Smooth muscle cell (in vitro differentiated cells): Measurements from ENCODE around the gene GIT2. TPM values are rescaled to one million over a fixed set of nuclear protein-coding genes. Genes with fewer than 3 reads are reported as not detected.

Source experiments
- DNase-seq: peaks from one replicate; lab custom pipeline; 2025; ENCODE audit not compliant: unreplicated experiment; lab: John Stamatoyannopoulos, UW
- H2AFZ ChIP-seq: fragments of 200-600 bp; sonication (generic); 2 replicates; pipeline ENCODE4 v1.6.0; 2016; ENCODE audit warnings: antibody characterized with exemption, low read depth, mild to moderate bottlenecking
- H3F3A ChIP-seq: fragments of 200-600 bp; sonication (generic); 2 replicates; pipeline ENCODE4 v1.6.0; 2017; ENCODE audit warnings: antibody characterized with exemption, low read depth
- H3K27ac ChIP-seq: fragments of 200-600 bp; sonication (generic); 2 replicates; pipeline ENCODE4 v1.5.1; 2016; ENCODE audit warnings: low read depth, mild to moderate bottlenecking
- H3K27me3 ChIP-seq: fragments of 200-600 bp; sonication (generic); 2 replicates; pipeline ENCODE4 v1.6.1; 2016; ENCODE audit warnings: low read depth, mild to moderate bottlenecking
- H3K36me3 ChIP-seq: fragments of 200-600 bp; sonication (generic); 2 replicates; pipeline ENCODE4 v1.5.1; 2016; ENCODE audit warnings: low read depth
- H3K4me1 ChIP-seq: fragments of 200-600 bp; sonication (generic); 2 replicates; pipeline ENCODE4 v1.5.1; 2016; ENCODE audit warnings: low read depth
- H3K4me2 ChIP-seq: fragments of 200-600 bp; sonication (generic); 2 replicates; pipeline ENCODE4 v1.6.0; 2016; ENCODE audit warnings: mild to moderate bottlenecking
- H3K4me3 ChIP-seq: fragments of 200-600 bp; sonication (generic); 2 replicates; pipeline ENCODE4 v1.5.1; 2016; ENCODE audit warnings: mild to moderate bottlenecking
- H3K79me2 ChIP-seq: fragments of 200-600 bp; sonication (generic); 2 replicates; pipeline ENCODE4 v1.6.0; 2016; ENCODE audit warnings: low read depth, mild to moderate bottlenecking
- H3K9ac ChIP-seq: fragments of 200-600 bp; sonication (generic); 2 replicates; pipeline ENCODE4 v1.6.0; 2016; ENCODE audit warnings: low read depth
- H3K9me3 ChIP-seq: fragments of 200-600 bp; sonication (generic); replicated peaks from 2 replicates; pipeline ENCODE4 v1.5.1; 2016; ENCODE audit warnings: low read depth
- H4K20me1 ChIP-seq: fragments of 200-600 bp; sonication (generic); 2 replicates; pipeline ENCODE4 v1.6.0; 2016; ENCODE audit warnings: low read depth
- WGBS: methylation state at CpG from one replicate; pipeline ENCODE4 v1.1.7; 2016; ENCODE audit warnings: low lambda C conversion rate; 5-methylcytosine and 5-hydroxymethylcytosine counted together
- polyA plus RNA-seq: library from polyadenylated mRNA; unstranded; fragments of >200 nt; fragmentation: Nextera tagmentation; extraction: Ambion mirVana; gene quantifications from 2 replicates; pipeline ENCODE4 v1.2.1, GENCODE V29; 2016
- total RNA-seq: library from RNA; depleted of rRNA; stranded (reverse); fragments of >200 nt; gene quantifications from 2 replicates; pipeline ENCODE4 v1.2.3, GENCODE V29; 2014
- TF ChIP-seq, protein P1 (sequence below): fragments of 200-600 bp; sonication (generic); IDR thresholded peaks from 2 replicates; pipeline ENCODE4 v1.5.1; 2017; ENCODE audit warnings: borderline replicate concordance, mild to moderate bottlenecking, antibody characterized with exemption; ENCODE audit not compliant: insufficient read depth, poor library complexity, severe bottlenecking

GIT2 gene
- total and polyA plus RNA-seq, 2 experiments from 2014 or later, result 20.3 to 27.3 TPM

- Histone ChIP-seq H3F3A (peaks cover 4% of the 10 kb centered on the region), H3K4me3 (no peak overlapping the region), H3K36me3 (no peaks in the 10 kb centered on the region), H3K27ac (no peak overlapping the region), H3K4me1 (peaks cover 4% of the 10 kb centered on the region), H3K9me3 (no peaks in the 10 kb centered on the region), H3K79me2 (no peaks in the 10 kb centered on the region), H2AFZ (no peak overlapping the region), H3K27me3 (no peaks in the 10 kb centered on the region), H3K9ac (no peak overlapping the region), H3K4me2 (no peak overlapping the region), H4K20me1 (peaks cover 10% of the 10 kb centered on the region)
- 98% methylated on average over 2 of the region's 2 CpGs for WGBS
- DNase-seq, result no peak
- TF ChIP-seq, protein P1, sequence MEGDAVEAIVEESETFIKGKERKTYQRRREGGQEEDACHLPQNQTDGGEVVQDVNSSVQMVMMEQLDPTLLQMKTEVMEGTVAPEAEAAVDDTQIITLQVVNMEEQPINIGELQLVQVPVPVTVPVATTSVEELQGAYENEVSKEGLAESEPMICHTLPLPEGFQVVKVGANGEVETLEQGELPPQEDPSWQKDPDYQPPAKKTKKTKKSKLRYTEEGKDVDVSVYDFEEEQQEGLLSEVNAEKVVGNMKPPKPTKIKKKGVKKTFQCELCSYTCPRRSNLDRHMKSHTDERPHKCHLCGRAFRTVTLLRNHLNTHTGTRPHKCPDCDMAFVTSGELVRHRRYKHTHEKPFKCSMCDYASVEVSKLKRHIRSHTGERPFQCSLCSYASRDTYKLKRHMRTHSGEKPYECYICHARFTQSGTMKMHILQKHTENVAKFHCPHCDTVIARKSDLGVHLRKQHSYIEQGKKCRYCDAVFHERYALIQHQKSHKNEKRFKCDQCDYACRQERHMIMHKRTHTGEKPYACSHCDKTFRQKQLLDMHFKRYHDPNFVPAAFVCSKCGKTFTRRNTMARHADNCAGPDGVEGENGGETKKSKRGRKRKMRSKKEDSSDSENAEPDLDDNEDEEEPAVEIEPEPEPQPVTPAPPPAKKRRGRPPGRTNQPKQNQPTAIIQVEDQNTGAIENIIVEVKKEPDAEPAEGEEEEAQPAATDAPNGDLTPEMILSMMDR, result no peak
These were observed 33.2 kb upstream of the GIT2 start for GRCh38 chr12:110029290-110029815.

DNA sequence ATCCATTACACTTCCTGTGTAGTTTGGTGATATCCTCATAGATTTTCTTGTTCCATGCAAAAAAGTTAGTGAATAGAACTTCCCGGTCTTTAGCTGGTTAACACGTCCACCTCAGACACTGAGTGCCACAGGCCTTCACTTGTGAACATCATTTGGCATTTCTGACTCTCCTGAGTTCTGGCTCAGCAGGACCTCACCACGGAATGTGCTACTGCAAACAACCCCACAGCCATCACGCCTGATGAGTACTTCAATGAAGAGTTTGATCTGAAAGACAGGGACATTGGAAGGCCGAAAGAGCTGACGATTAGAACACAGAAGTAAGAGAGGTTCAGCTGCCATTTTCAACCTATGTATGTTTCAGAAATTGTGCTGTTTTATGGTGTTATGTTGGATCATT is 32.2 kb upstream of the GIT2 start:
- Histone ChIP-seq H3K27ac (no peak overlapping the region), H3K4me2 (no peak overlapping the region), H2AFZ (no peak overlapping the region), H4K20me1 (peaks cover 19% of the 10 kb centered on the region), H3K9ac (no peak overlapping the region), H3K9me3 (no peaks in the 10 kb centered on the region), H3K36me3 (no peaks in the 10 kb centered on the region), H3F3A (peaks cover 12% of the 10 kb centered on the region), H3K79me2 (no peaks in the 10 kb centered on the region), H3K27me3 (no peaks in the 10 kb centered on the region), H3K4me3 (no peak overlapping the region), H3K4me1 (peaks cover 10% of the 10 kb centered on the region)
- no peak for DNase-seq
- 92% methylated on average over 6 of the region's 6 CpGs for WGBS
- TF ChIP-seq, protein P1, result no peak

DNA sequence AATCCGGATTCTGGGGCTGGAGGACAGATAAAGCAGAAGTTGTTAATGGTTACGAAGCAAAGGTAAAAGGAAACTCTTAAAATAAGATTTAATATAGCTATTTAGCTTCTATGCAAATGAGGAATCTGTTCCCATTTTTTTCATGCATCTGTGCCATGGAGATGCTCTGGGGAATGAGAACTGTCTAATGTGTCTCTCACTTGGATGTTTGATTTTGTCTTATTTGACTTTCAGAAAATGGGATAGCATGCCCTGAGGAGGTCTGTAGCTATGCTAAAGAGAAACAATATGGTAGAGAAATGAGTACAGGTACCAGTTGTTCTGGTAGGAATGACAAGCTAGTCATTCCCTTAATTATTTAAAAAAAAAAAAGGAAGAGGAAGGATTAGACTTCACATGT is 27.9 kb upstream of the GIT2 start:
- TF ChIP-seq, protein P1, result no peak
- Histone ChIP-seq H3K9ac (no peak overlapping the region), H3K79me2 (no peaks in the 10 kb centered on the region), H2AFZ (no peak overlapping the region), H3K4me1 (peaks cover 10% of the 10 kb centered on the region), H4K20me1 (peaks cover 19% of the 10 kb centered on the region), H3K27ac (peak overlapping the region; percentile 77), H3K4me2 (peak overlapping the region; percentile 58), H3K9me3 (no peaks in the 10 kb centered on the region), H3K36me3 (peaks cover 5% of the 10 kb centered on the region), H3K4me3 (no peak overlapping the region), H3K27me3 (no peaks in the 10 kb centered on the region), H3F3A (peaks cover 12% of the 10 kb centered on the region)
- no peak for DNase-seq
- WGBS, result 97% methylated on average over 2 of the region's 2 CpGs
